ENCODE results near the gene SARS2.

GRCh38 chr19:38915329-38916321 is 14.9 kb downstream of the SARS2 start:
- TF ChIP-seq POLR2A (IDR thresholded peaks at IDR 0.05; ENCODE audit: low read depth, low read length) = no peak
- no peak for TF ChIP-seq SPI1 (IDR thresholded peaks at IDR 0.05; ENCODE audit: low read depth, low read length)
- TF ChIP-seq POLR2AphosphoS5 (IDR thresholded peaks at IDR 0.05; ENCODE audit: low read depth, low read length) = no peak
- no peak for TF ChIP-seq TAF1 (IDR thresholded peaks at IDR 0.05; ENCODE audit: low read depth, low read length)
